Right lobe of liver (tissue), 4 donors: ENCODE measurements around the gene ACTRT3.
A peak's percentile ranks its signal among the peaks of the same experiment; 100 is the strongest.

Experiments
- CTCF ChIP-seq, 4 donors: fragments of 200-600 bp in 3 of 4; fragments of 450-650 bp in 1 of 4; IDR thresholded peaks; one replicate each; pipeline versions ENCODE4 v1.5.1 to v1.8.0; 2016 to 2022; ENCODE audit warnings: antibody characterized with exemption in 4 of 4, mild to moderate bottlenecking in 2 of 4
- POLR2A ChIP-seq: fragments of 450-650 bp; IDR thresholded peaks from one replicate; pipeline ENCODE4 v1.6.1; 2017; ENCODE audit warnings: antibody characterized with exemption, mild to moderate bottlenecking
- donor health status: DM: no; HTN: no; CAD: no.
- donor health status: DM: no; HTN: no; CAD: no.
- donor health status: DM: no; HTN: yes; CAD: no.

DNA sequence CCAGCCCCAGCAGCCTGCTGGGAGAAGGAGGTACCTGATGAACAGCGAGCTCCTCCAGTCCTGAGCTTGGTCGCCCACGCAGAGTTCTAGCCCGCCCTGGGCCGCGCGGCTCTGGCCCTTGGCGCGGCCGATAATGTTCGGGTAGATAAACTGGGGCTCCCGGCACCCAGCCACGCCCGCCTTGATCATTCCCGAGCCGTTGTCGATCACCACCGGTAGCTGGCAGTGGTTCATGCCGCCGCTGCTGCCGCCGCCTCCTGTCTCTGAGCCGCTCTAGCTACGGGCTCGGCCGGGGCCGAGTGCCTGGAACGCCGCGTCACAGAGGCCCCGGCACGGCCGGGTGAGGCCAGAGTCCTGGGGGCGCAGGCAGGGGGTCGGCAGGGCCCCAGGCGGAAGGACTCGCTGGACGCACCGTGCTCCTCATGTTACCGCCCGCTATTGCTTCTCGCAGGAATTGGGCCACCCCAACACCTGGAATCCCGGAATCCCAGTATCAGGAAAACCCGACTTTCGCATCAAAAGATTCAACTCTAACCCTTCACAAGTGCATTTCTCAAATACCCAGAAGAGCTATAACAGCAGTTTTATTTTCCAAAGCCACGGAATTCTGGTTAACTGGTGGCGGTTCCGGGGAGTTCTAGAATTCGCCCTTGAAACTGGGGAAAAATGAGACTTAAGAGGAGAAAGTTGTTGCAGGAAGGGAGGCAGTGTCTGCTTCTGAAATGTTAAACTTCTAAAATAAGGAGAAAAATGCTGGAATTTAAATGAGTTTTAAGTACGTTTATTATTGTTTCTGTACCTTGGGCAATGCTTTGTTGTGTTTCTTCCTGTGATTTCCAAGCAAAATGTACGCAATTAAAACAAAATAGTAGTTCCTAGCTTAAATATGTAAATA is at the start of gene ACTRT3:
- TF ChIP-seq CTCF (IDR thresholded peaks at IDR 0.05) (no peak), POLR2A (peak; percentile 78)
